GM12878 (cell line): Measurements from ENCODE around the gene ZWILCH.

Experiments used
- CTCF ChIP-seq, 3 experiments: IDR thresholded peaks in 2 of 3; conservative IDR thresholded peaks in 1 of 3; 2 replicates each; pipeline ENCODE4 v1.5.1; 2011; ENCODE audit warnings: low read depth in 3 of 3, low read length in 3 of 3, mild to moderate bottlenecking in 3 of 3, control low read depth in 2 of 3, moderate library complexity in 2 of 3, inconsistent platforms in 1 of 3, mixed read lengths in 1 of 3; ENCODE audit not compliant: control insufficient read depth in 2 of 3, insufficient read depth in 1 of 3; ENCODE audit errors: extremely low read depth in 1 of 3
- MAX ChIP-seq: IDR thresholded peaks from 2 replicates; pipeline ENCODE4 v1.6.1; 2012; ENCODE audit warnings: low read depth, low read length, improper control_type of control experiment
- POLR2AphosphoS2 ChIP-seq: IDR thresholded peaks from 2 replicates; pipeline ENCODE4 v1.6.1; 2011; ENCODE audit warnings: low read depth, mild to moderate bottlenecking, low read length, improper control_type of control experiment, moderate library complexity

GRCh38 chr15:66496951-66497501, 8.1 kb upstream of the ZWILCH start:
- no peak for TF ChIP-seq MAX
- TF ChIP-seq POLR2AphosphoS2: no peak
- no peak for TF ChIP-seq CTCF (IDR thresholded peaks at IDR 0.05 in 2 of 3, conservative IDR thresholded peaks at IDR 0.05 in 1 of 3; ENCODE audit: control insufficient read depth in 2 of 3, extremely low read depth in 1 of 3, insufficient read depth in 1 of 3, low read depth in 3 of 3, low read length in 3 of 3)
